Astrocyte of the spinal cord (primary cell): ENCODE data around the gene SCFD2.
"Not testable (repeated sequence)": the region's sequence is repeated elsewhere in the genome, so short reads cannot be mapped to it uniquely, and the experiment has no call there.

Source experiments
- DNase-seq: peaks from one replicate; pipeline ENCODE4 v3.0.0; 2011; ENCODE audit warnings: low read depth, low spot score
- H3K4me3 ChIP-seq: 2 replicates; pipeline ENCODE4 v1.5.1; 2011; ENCODE audit warnings: low read depth, mild to moderate bottlenecking, low read length, moderate library complexity
- in situ Hi-C: cut with HindIII; loops from 2 replicates; pipeline ENCODE4 v1.10.0; 2017; ENCODE audit warnings: low sequenced_read_pairs
- TF ChIP-seq, protein P1 (sequence below): IDR thresholded peaks from 2 replicates; pipeline ENCODE4 v1.5.1; 2012; ENCODE audit warnings: low read depth, mild to moderate bottlenecking, low read length, inconsistent platforms

Gene SCFD2

DNA sequence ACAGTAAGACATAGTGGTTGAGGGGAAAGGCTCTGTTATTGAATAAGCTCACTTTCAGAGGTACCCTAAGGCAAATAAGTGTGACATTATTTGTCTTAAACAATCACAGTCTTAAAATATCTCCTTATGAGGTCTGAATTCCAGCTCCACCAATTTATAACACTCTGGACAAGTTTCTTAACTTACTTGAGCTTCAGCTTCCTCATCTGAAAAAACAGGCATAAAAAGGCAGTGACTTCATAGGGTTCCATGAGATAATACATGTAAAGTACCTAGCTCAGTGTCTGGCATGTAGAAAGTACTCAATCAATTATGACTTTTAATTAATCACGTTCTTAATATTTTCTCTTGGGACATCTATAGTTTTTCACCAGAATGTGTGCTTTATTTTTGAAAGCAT is 301.3 kb downstream of the SCFD2 start:
- H3K4me3 ChIP-seq, result no peak overlapping the region
- in situ Hi-C loops, result no loop called here
- no peak for DNase-seq
- TF ChIP-seq, protein P1, sequence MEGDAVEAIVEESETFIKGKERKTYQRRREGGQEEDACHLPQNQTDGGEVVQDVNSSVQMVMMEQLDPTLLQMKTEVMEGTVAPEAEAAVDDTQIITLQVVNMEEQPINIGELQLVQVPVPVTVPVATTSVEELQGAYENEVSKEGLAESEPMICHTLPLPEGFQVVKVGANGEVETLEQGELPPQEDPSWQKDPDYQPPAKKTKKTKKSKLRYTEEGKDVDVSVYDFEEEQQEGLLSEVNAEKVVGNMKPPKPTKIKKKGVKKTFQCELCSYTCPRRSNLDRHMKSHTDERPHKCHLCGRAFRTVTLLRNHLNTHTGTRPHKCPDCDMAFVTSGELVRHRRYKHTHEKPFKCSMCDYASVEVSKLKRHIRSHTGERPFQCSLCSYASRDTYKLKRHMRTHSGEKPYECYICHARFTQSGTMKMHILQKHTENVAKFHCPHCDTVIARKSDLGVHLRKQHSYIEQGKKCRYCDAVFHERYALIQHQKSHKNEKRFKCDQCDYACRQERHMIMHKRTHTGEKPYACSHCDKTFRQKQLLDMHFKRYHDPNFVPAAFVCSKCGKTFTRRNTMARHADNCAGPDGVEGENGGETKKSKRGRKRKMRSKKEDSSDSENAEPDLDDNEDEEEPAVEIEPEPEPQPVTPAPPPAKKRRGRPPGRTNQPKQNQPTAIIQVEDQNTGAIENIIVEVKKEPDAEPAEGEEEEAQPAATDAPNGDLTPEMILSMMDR, result no peak

DNA sequence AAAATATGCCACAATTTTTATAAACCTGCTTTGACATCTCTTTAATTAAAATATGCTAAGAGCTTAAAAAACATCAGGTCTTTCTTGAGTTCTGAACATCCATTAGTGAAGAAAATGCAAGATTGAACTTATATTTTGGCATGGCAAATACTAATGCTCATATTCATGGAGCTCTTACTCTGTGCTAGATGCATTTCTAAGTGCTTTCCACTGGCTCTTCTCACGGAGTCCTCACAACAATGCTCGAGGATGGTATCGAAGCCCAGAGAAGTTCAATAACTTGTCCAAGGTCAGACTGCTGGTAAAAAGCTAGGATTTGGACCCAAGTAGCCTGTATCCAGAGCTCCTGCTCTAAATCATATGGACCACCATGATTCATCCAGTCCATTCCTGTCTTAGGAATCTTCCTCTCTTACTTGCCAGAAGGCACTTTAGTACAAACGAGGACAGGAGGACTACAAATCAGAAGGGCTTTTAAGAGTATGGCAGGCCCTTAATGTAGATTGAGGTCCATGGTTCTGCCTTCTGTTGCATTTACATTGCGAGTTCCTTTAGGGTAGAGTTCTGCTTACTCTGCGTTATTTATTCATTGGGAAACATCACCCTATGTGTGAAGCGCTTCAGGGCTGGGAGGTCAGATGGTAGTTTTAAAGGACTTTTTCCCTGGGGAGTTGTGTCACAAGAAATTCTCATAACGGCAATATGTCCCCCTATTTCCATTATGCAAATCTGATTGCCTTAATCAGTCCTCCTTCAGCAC is 304.6 kb downstream of the SCFD2 start:
- DNase-seq, result no peak
- no peak overlapping the region for H3K4me3 ChIP-seq
- in situ Hi-C loops, result no loop called here

DNA sequence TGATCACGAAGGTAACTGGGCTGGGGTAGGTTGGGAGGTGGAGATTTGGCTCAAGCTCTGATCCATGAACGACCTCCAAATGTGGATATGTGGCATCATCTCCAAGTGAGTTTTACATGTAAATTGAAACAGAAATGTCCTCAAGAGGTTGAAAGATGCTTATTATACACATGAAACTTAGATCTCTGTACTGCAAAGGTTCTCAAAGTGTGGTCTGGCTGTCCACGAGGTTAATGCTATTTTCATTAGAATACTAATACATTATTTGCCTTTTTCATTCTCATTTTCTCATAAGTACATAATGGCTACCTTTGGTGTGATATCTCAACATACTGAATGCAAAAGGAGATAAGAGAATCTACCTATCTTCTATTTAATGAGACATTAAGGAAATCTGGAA is 305.6 kb downstream of the SCFD2 start:
- in situ Hi-C loops, result no loop called here
- H3K4me3 ChIP-seq, result no peak overlapping the region
- TF ChIP-seq, protein P1, result no peak
- no peak for DNase-seq

More for the DNA sequence above, 304.6 kb downstream of the SCFD2 start:
- TF ChIP-seq, protein P1, result no peak

DNA sequence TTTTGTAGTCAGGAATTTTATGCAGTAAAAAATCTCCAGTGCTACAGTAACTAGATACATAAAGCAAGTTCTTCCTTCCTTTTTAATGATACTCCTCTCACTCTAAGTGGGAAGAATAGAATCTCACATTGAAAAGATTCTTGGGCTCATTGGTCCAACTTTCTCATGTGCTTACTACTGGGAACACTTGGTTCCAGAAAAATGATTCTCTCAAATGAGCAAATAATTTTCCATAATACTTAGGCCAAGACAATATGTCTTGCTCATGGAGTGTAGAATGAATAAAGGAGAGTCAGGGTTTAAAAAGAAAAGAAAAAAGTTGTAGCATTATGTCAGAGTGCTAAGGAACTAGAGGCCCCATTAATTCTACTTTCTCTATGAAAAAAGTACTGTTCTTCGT is 306.0 kb downstream of the SCFD2 start:
- in situ Hi-C loops, result no loop called here
- TF ChIP-seq, protein P1, result no peak
- DNase-seq, result no peak
- H3K4me3 ChIP-seq, result no peak overlapping the region

DNA sequence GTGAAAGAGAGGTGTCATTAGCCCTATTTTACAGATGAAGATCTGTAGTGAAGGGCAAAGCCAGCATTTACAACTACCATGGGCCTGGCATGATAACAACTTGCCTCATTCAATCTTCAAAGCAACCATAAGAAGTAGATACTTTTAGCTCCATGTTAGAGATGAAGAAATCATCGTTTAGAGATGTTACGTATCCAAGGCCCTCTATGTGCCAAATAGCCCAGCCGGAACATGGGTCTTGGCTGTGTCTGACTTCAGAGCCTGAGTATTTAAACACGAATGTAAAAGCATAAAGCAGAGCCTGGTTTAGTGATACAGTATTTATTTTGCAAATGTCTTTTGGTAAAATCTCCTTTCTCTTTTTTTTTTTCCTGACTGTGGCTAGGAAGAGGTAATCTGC is 306.6 kb downstream of the SCFD2 start:
- DNase-seq, result no peak
- no peak overlapping the region for H3K4me3 ChIP-seq
- TF ChIP-seq, protein P1, result no peak
- in situ Hi-C loops, result no loop called here

DNA sequence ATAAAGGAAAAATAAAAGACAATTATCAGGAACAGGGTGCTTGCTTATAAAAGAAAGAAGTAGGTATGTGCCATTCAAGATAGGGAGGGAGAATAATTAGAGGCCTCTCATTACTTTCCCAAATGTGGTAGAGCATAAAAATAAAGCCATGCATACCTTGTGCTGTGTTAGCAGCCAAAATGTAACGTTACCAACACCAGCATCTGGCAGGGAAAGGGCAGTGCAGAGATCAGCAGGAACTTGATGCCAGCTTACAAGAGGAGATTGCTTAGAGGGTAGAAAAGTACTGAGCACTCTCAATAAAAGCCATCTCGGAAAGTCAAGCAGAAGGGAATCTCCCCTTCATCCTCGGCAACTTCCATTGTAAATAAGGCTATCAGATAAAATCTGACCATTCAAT is 308.2 kb downstream of the SCFD2 start:
- H3K4me3 ChIP-seq, result no peak overlapping the region
- TF ChIP-seq, protein P1, result no peak
- no peak for DNase-seq
- in situ Hi-C loops, result no loop called here

DNA sequence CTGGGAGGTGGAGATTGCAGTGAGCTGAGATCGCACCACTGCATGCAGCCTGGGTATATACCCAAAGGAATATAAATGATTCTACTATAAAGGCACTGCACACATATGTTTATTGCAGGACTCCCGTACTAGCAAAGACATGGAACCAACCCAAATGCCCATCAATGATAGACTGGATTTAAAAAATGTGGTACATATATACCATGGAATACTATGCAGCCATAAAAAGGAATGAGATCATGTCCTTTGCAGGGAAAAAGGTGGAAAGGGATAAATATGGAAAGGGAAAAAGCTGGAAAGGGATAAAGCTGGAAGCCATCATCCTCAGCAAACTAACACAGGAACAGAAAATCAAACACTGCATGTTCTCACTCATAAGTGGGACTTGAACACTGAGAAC is 308.8 kb downstream of the SCFD2 start:
- in situ Hi-C loops, DNase-seq, H3K4me3 ChIP-seq: not testable (repeated sequence)
